ENCODE data around the gene EFEMP2. TPM values are rescaled to one million over a fixed set of nuclear protein-coding genes. Genes with fewer than 3 reads are reported as not detected.

EFEMP2 gene
- total RNA-seq, 1 experiment from 2014 or later = 26.2 TPM

GRCh38 chr11:65880844-65881421, 8.3 kb upstream of the EFEMP2 start:
- H3K4ac ChIP-seq (ENCODE audit: low read depth, low read length) = no peak overlapping the region
- H4K91ac ChIP-seq (ENCODE audit: insufficient read length, low read depth, low read length) = no peak overlapping the region
- no peak overlapping the region for H3K56ac ChIP-seq (ENCODE audit: insufficient read length, low read depth, low read length)
- Mint-ChIP-seq H3K4me3 (no peak overlapping the region), H3K4me1 (peaks cover 2 to 6% of the 10 kb centered on the region in 2 experiments), H3K27me3 (ENCODE audit: low read depth) (peaks cover 17% of the 10 kb centered on the region), H3K27ac (peak overlapping the region in 1 of 3 experiments; percentile 9; a peak in 2 of 7 replicates), H3K36me3 (ENCODE audit: insufficient read depth in 1 of 3, low read depth in 3 of 3) (peaks cover 24 to 42% (median 39%) of the 10 kb centered on the region in 3 experiments), H3K9me3 (no peaks in the 10 kb centered on the region; a peak in 1 of 5 replicates)
- H3K27me3 ChIP-seq (ENCODE audit: insufficient read depth, low read length) = no peaks in the 10 kb centered on the region
- H4K8ac ChIP-seq (replicated peaks; ENCODE audit: insufficient read length, low read depth, low read length) = no peak overlapping the region
- no peak overlapping the region for H2AFZ ChIP-seq (ENCODE audit: low read length)
- no peak overlapping the region for H2BK20ac ChIP-seq (ENCODE audit: low read depth, low read length, poor library complexity, severe bottlenecking)
- no peak for TF ChIP-seq CTCF (conservative IDR thresholded peaks at IDR 0.05)
- no peak overlapping the region for H3K4me2 ChIP-seq (ENCODE audit: insufficient read depth, insufficient read length, low read length)
- H2BK12ac ChIP-seq (ENCODE audit: insufficient read length, low read depth, low read length) = no peak overlapping the region
- H3K9me3 ChIP-seq (ENCODE audit: control insufficient read depth, low read depth, low read length) = no peaks in the 10 kb centered on the region
- no peak overlapping the region for H3T11ph ChIP-seq (ENCODE audit: low read length)
- H4K20me1 ChIP-seq (ENCODE audit: control insufficient read depth, insufficient read depth, insufficient read length) = no peaks in the 10 kb centered on the region
- H2AK5ac ChIP-seq (ENCODE audit: insufficient read length, low read length) = no peak overlapping the region
- no peak overlapping the region for H2BK120ac ChIP-seq (ENCODE audit: low read depth, low read length, poor library complexity, severe bottlenecking)
- no peak overlapping the region for H2BK15ac ChIP-seq (ENCODE audit: low read depth, low read length)
- DNase-seq = no peak
- H2BK5ac ChIP-seq (ENCODE audit: insufficient read length, low read length) = no peak overlapping the region
- no peak overlapping the region for H3K18ac ChIP-seq (ENCODE audit: insufficient read length, low read depth, low read length)
- no peaks in the 10 kb centered on the region for H3K23me2 ChIP-seq (ENCODE audit: insufficient read length, low read depth, low read length, poor library complexity, severe bottlenecking)
- H3K4me1 ChIP-seq (ENCODE audit: insufficient read depth, low read length) = no peaks in the 10 kb centered on the region
- H3K9ac ChIP-seq (ENCODE audit: extremely low read depth, insufficient read length, low read length) = no peak overlapping the region
- H4K5ac ChIP-seq (ENCODE audit: insufficient read length, low read depth, low read length) = no peak overlapping the region
- no peak overlapping the region for H3K14ac ChIP-seq (ENCODE audit: insufficient read depth, low read length)
- no peak overlapping the region for H3K23ac ChIP-seq (ENCODE audit: insufficient read length, low read depth, low read length)
- H3K79me2 ChIP-seq (ENCODE audit: insufficient read depth, low read length) = no peaks in the 10 kb centered on the region
- no peaks in the 10 kb centered on the region for H3K79me1 ChIP-seq (ENCODE audit: insufficient read depth, low read depth, low read length, poor library complexity, severe bottlenecking)
- no CpG with 5 or more reads among the region's 7 CpGs for WGBS (ENCODE audit: extremely low coverage, insufficient read length, low lambda C conversion rate)
- no peak overlapping the region for H3K27ac ChIP-seq (ENCODE audit: insufficient read length, low read depth, low read length)

Measured in H9 (cell line).